CMK (cell line): Measurements from ENCODE around the gene BZW2.

Experiments
- DNase-seq: peaks from one replicate; pipeline ENCODE4 v3.0.0-alpha.2; 2010; ENCODE audit warnings: low read depth

BZW2 gene

GRCh38 chr7:16645593-16646471, at the start of gene BZW2, which contains the start of gene ANKMY2:
Gene BZW2 (plus strand): TSS chr7:16646181. CDS start chr7:16665444, 19,263 bp downstream.
Gene ANKMY2 (minus strand): TSS chr7:16645754. CDS start chr7:16645573, 181 bp downstream.
- DNase-seq: peak; percentile 68

- no peak for DNase-seq
Observed at GRCh38 chr7:16598015-16598414, 48.0 kb upstream of the BZW2 start.

- no peak for DNase-seq
Observed at GRCh38 chr7:16599860-16600259, 46.1 kb upstream of the BZW2 start.

- no peak for DNase-seq
Observed at GRCh38 chr7:16603633-16604032, 42.3 kb upstream of the BZW2 start.

- DNase-seq: no peak
Observed at GRCh38 chr7:16604054-16604453, 41.9 kb upstream of the BZW2 start.

- no peak for DNase-seq
Observed at GRCh38 chr7:16606704-16607103, 39.3 kb upstream of the BZW2 start.

GRCh38 chr7:16609842-16610450, 36.0 kb upstream of the BZW2 start:
- DNase-seq: no peak

- DNase-seq: no peak
Observed at GRCh38 chr7:16611711-16612110, 34.3 kb upstream of the BZW2 start.

GRCh38 chr7:16615228-16615627, 30.8 kb upstream of the BZW2 start:
- DNase-seq: no peak

GRCh38 chr7:16616122-16616521, 29.9 kb upstream of the BZW2 start:
- DNase-seq: no peak

GRCh38 chr7:16616542-16616941, 29.4 kb upstream of the BZW2 start:
- no peak for DNase-seq

GRCh38 chr7:16619979-16620408, 26.0 kb upstream of the BZW2 start:
- no peak for DNase-seq

- DNase-seq: no peak
Observed at GRCh38 chr7:16626388-16626787, 19.6 kb upstream of the BZW2 start.

GRCh38 chr7:16627236-16627635, 18.7 kb upstream of the BZW2 start:
- DNase-seq: no peak

- DNase-seq: no peak
Observed at GRCh38 chr7:16630654-16631053, 15.3 kb upstream of the BZW2 start.

- no peak for DNase-seq
Observed at GRCh38 chr7:16634271-16634738, 11.7 kb upstream of the BZW2 start.

- no peak for DNase-seq
Observed at GRCh38 chr7:16636555-16637101, 9.4 kb upstream of the BZW2 start.

GRCh38 chr7:16637379-16637778, 8.6 kb upstream of the BZW2 start:
- DNase-seq: no peak

- DNase-seq: no peak
Observed at GRCh38 chr7:16638282-16639280, 7.4 kb upstream of the BZW2 start.

GRCh38 chr7:16644157-16644556, 1.8 kb upstream of the BZW2 start:
- no peak for DNase-seq
